Naive thymus-derived CD4-positive, alpha-beta T cell (primary cell): ENCODE measurements around the gene MUCL3. TPM values are rescaled to one million over a fixed set of nuclear protein-coding genes. Genes with fewer than 3 reads are reported as not detected.
A peak's percentile ranks its signal among the peaks of the same experiment; 100 is the strongest.

Experiments
- ATAC-seq: fragments of 150-1000 bp; cut with Tn5 transposase; 2 replicates; pipeline ENCODE4 v1.10.0; 2021; ENCODE audit warnings: mild to moderate bottlenecking, moderate library complexity
- CTCF ChIA-PET: fragments of 350-600 bp; sonication (Branson Sonifier 250); formaldehyde crosslinking; loops from one replicate; lab custom pipeline; 2021; ENCODE audit warnings: antibody characterized with exemption; lab: Charles Lee
- POLR2A ChIA-PET: fragments of 350-600 bp; sonication (Branson Sonifier 250); formaldehyde crosslinking; loops from one replicate; lab custom pipeline; 2021; ENCODE audit warnings: antibody characterized with exemption, inconsistent platforms; lab: Charles Lee
- DNase-seq, 9 donors: peaks; one replicate each; pipeline versions ENCODE4 v3.0.0 to v3.0.0-alpha.2; 2020 to 2022; ENCODE audit warnings: mixed read lengths in 1 of 9
- H3K27ac ChIP-seq: one replicate; pipeline ENCODE4 v1.7.0; 2013; ENCODE audit warnings: mild to moderate bottlenecking, low read depth, low read length, moderate library complexity
- H3K27me3 ChIP-seq, 2 donors: one replicate each; pipeline ENCODE4 v1.7.0; 2013; ENCODE audit warnings: low read length in 2 of 2, mild to moderate bottlenecking in 2 of 2, moderate library complexity in 2 of 2; ENCODE audit not compliant: control insufficient read depth in 2 of 2, insufficient read depth in 2 of 2
- H3K36me3 ChIP-seq, 3 experiments: 1 replicate in 2 of 3; 2 replicates in 1 of 3; pipeline ENCODE4 v1.7.0; 2013; ENCODE audit warnings: low read length in 3 of 3, mild to moderate bottlenecking in 3 of 3, moderate library complexity in 1 of 3; ENCODE audit not compliant: insufficient read depth in 3 of 3, control insufficient read depth in 2 of 3
- H3K4me1 ChIP-seq, 2 donors: one replicate each; pipeline ENCODE4 v1.7.0; 2013; ENCODE audit warnings: low read length in 2 of 2, mild to moderate bottlenecking in 2 of 2, moderate library complexity in 1 of 2; ENCODE audit not compliant: control insufficient read depth in 2 of 2, insufficient read depth in 2 of 2
- H3K4me3 ChIP-seq: 2 replicates; pipeline ENCODE4 v1.7.0; 2013; ENCODE audit warnings: mild to moderate bottlenecking, low read length
- H3K9me3 ChIP-seq, 3 experiments: 1 replicate in 2 of 3; 2 replicates in 1 of 3; pipeline ENCODE4 v1.7.0; 2013; ENCODE audit warnings: low read length in 3 of 3; ENCODE audit not compliant: control insufficient read depth in 2 of 3
- H3K27ac Mint-ChIP-seq, 9 donors: one replicate each; pipeline ENCODE4 v1.8.0; 2020 to 2022; ENCODE audit warnings: mixed read lengths in 9 of 9, mild to moderate bottlenecking in 8 of 9, moderate library complexity in 5 of 9, inconsistent platforms in 2 of 9
- H3K27me3 Mint-ChIP-seq, 5 donors: one replicate each; pipeline ENCODE4 v1.8.0; 2021 to 2022; ENCODE audit warnings: mixed read lengths in 5 of 5, mild to moderate bottlenecking in 1 of 5
- H3K36me3 Mint-ChIP-seq, 5 donors: one replicate each; pipeline ENCODE4 v1.8.0; 2020 to 2022; ENCODE audit warnings: mixed read lengths in 5 of 5, mild to moderate bottlenecking in 3 of 5, inconsistent platforms in 1 of 5
- H3K4me1 Mint-ChIP-seq, 7 donors: one replicate each; pipeline ENCODE4 v1.8.0; 2020 to 2022; ENCODE audit warnings: mixed read lengths in 7 of 7, mild to moderate bottlenecking in 3 of 7, inconsistent platforms in 1 of 7
- H3K4me3 Mint-ChIP-seq, 10 donors: one replicate each; pipeline ENCODE4 v1.8.0; 2020 to 2022; ENCODE audit warnings: mild to moderate bottlenecking in 10 of 10, mixed read lengths in 10 of 10, moderate library complexity in 6 of 10, inconsistent platforms in 2 of 10
- H3K9me3 Mint-ChIP-seq, 11 donors: one replicate each; pipeline ENCODE4 v1.8.0; 2020 to 2022; ENCODE audit warnings: mixed read lengths in 11 of 11, mild to moderate bottlenecking in 4 of 11, inconsistent platforms in 1 of 11, moderate library complexity in 1 of 11
- intact Hi-C, 2 donors: fragments of 100-400 bp; cut with micrococcal nuclease; formaldehyde crosslinking; loops; one replicate each; pipeline ENCODE4 v1.15.1; 2023
- polyA plus RNA-seq, 2 donors: library from polyadenylated mRNA; unstranded; fragments of 300-500 nt; fragmentation: Illumina TruSeq; gene quantifications; one replicate each; pipeline ENCODE4 v1.2.3, GENCODE V29; 2021
- total RNA-seq, 6 experiments: library from RNA in 5 of 6; stranded (reverse) in 5 of 6; gene quantifications; 1 replicate in 5 of 6; 2 replicates in 1 of 6; pipeline ENCODE4 v1.2.3 and lab custom pipeline; 2021 to 2026

MUCL3 gene
- total and polyA plus RNA-seq, 7 experiments from 2014 or later = not detected

DNA sequence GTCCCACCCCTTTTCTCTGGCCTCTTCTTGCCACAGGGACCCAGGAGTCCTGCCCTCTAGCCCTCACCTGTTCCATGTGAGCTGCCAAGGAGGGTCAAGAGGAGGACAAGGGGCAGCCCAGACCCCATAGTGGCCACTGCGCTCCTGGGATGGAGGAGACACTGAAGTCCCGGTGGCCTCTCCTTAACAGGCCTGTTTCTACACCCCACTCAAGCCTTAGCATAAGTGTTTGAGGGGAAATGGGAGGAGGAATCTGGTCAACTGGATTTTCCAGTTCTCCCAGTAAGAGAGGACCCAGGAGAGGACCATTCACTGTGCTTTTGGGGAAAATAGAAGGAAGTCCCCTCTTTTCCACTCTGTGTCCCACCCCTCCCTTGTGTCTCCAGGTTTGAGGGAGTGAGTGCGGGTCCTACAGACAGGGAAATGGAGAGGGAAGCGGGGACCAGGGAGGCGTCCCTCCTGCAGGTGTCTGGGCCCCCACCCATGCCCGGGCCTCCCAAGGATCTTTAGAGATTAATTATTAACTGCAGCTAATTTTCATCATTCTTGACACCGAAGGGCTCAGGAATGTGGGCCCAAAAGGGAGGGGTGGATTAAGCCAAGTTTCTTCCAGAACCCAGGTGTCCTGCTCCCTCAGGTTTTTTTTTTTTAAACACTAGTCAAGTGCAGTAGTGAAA lies 8.7 kb upstream of the MUCL3 start, which contains the start of gene SFTA2:
Gene SFTA2, minus strand, starts transcription at position 202 of the 677 bp plus-strand sequence. Its CDS starts 74 bp downstream, at position 128.
- ATAC-seq (no peak), DNase-seq (no peak)
- Histone ChIP-seq H3K27me3 (no peaks in the 10 kb centered on the region), H3K9me3 (peaks cover 0 to 7% (median 0%) of the 10 kb centered on the region in 3 experiments), H3K4me1 (no peaks in the 10 kb centered on the region), H3K4me3 (no peak within 1 kb of the TSS), H3K27ac (no peak within 1 kb of the TSS), H3K36me3 (no peaks in the 10 kb centered on the region)
- Mint-ChIP-seq H3K4me1 (peaks cover 0 to 7% (median 3%) of the 10 kb centered on the region in 7 donors), H3K27me3 (peaks cover 0 to 15% (median 0%) of the 10 kb centered on the region in 5 donors), H3K4me3 (no peak within 1 kb of the TSS), H3K36me3 (peaks cover 0 to 14% (median 9%) of the 10 kb centered on the region in 5 donors), H3K9me3 (peaks cover 0 to 13% (median 4%) of the 10 kb centered on the region in 11 donors), H3K27ac (peak within 1 kb of the TSS in 1 of 9 donors; percentile 32)
- ChIA-PET POLR2A (no interaction called here), CTCF (no interaction called here)
- intact Hi-C loops = no loop called here

- peaks cover 0 to 9% (median 5%) of the 10 kb centered on the region in 5 donors for H3K36me3 Mint-ChIP-seq
- DNase-seq (no peak), ATAC-seq (no peak)
- peaks cover 0 to 7% (median 3%) of the 10 kb centered on the region in 7 donors for H3K4me1 Mint-ChIP-seq
- ChIA-PET POLR2A (no interaction called here), CTCF (no interaction called here)
- Histone ChIP-seq H3K4me3 (no peak overlapping the region), H3K27ac (no peak overlapping the region), H3K36me3 (no peaks in the 10 kb centered on the region), H3K27me3 (no peaks in the 10 kb centered on the region), H3K9me3 (peaks cover 0 to 7% (median 0%) of the 10 kb centered on the region in 3 experiments), H3K4me1 (no peaks in the 10 kb centered on the region)
- peaks cover 0 to 17% (median 0%) of the 10 kb centered on the region in 5 donors for H3K27me3 Mint-ChIP-seq
- intact Hi-C loops = no loop called here
- peaks cover 0 to 13% (median 4%) of the 10 kb centered on the region in 11 donors for H3K9me3 Mint-ChIP-seq
- H3K4me3 Mint-ChIP-seq = no peak overlapping the region
- H3K27ac Mint-ChIP-seq = no peak overlapping the region
These were observed 8.0 kb upstream of the MUCL3 start for GRCh38 chr6:30932665-30933365.

DNA sequence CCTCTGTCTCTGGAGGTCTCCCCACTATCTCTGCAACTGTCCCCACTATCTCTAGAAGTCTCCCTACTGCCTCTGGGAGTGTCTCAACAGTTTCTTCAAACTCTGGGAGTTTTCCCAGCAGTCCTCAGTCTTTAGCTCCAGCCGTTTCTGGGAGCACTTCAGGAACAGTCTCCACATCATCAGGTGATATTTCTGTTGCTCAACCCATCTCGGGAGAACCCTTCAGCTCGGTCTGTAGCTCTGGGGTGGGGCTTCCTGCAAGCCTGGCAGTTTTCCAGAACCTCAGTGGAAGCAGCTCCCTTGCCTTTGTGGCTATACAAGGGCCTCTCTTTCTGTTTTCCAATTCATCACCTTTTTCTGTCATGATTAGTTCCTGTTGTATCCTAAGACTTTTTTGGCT lies 5.8 kb upstream of the MUCL3 start:
- no peak overlapping the region for H3K27ac Mint-ChIP-seq
- peaks cover 0 to 7% (median 3%) of the 10 kb centered on the region in 7 donors for H3K4me1 Mint-ChIP-seq
- no peak for DNase-seq
- no peaks in the 10 kb centered on the region for H3K27me3 ChIP-seq
- no peaks in the 10 kb centered on the region for H3K4me1 ChIP-seq
- ChIA-PET POLR2A (no interaction called here), CTCF (interaction anchor here (0.7 kb wide), 1 partner anchor 9 kb away, joined by 3 read pairs; no protein-coding TSS in a partner anchor)
- H3K36me3 Mint-ChIP-seq = no peaks in the 10 kb centered on the region
- no peak overlapping the region for H3K27ac ChIP-seq
- H3K36me3 ChIP-seq = no peaks in the 10 kb centered on the region
- intact Hi-C loops = no loop called here
- peaks cover 6 to 25% (median 9%) of the 10 kb centered on the region in 5 donors for H3K27me3 Mint-ChIP-seq
- H3K9me3 ChIP-seq = no peaks in the 10 kb centered on the region
- no peak overlapping the region for H3K4me3 Mint-ChIP-seq
- no peaks in the 10 kb centered on the region for H3K9me3 Mint-ChIP-seq
- no peak overlapping the region for H3K4me3 ChIP-seq
- no peak for ATAC-seq

- peaks cover 22 to 43% (median 29%) of the 10 kb centered on the region in 5 donors for H3K27me3 Mint-ChIP-seq
- Histone ChIP-seq H3K36me3 (no peaks in the 10 kb centered on the region), H3K4me1 (no peaks in the 10 kb centered on the region), H3K9me3 (no peaks in the 10 kb centered on the region), H3K27ac (no peak overlapping the region), H3K27me3 (no peaks in the 10 kb centered on the region), H3K4me3 (no peak overlapping the region)
- no peak for DNase-seq
- no peak for ATAC-seq
- ChIA-PET POLR2A (no interaction called here), CTCF (no interaction called here)
- H3K27ac Mint-ChIP-seq = no peak overlapping the region
- peaks cover 0 to 1% (median 0%) of the 10 kb centered on the region in 11 donors for H3K9me3 Mint-ChIP-seq
- peaks cover 0 to 3% (median 0%) of the 10 kb centered on the region in 5 donors for H3K36me3 Mint-ChIP-seq
- peaks cover 0 to 7% (median 3%) of the 10 kb centered on the region in 7 donors for H3K4me1 Mint-ChIP-seq
- H3K4me3 Mint-ChIP-seq = no peak overlapping the region
- intact Hi-C loops = no loop called here
These were observed 3.5 kb upstream of the MUCL3 start for GRCh38 chr6:30937265-30937664.

DNA sequence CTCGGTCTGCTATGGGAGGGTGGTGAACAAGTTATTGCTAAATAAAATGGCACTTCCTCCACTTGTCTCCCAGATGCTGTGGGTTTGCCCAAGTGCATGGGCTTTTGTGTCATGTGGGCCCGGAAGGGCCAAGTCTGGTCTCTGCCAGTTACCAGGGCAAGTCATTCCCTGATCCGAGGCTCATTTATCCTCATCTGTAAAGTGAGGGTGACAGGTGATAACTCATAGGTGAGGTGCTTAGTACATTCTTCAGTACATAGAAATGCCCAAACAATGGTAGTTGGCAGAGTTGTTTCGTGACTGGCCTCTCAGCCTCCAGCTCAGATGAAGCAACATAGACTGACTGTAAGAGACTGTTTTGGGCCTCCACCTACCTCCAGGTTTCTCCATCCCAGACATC lies 2.0 kb upstream of the MUCL3 start:
- H3K9me3 Mint-ChIP-seq = peaks cover 0 to 1% (median 0%) of the 10 kb centered on the region in 11 donors
- H3K36me3 ChIP-seq = no peaks in the 10 kb centered on the region
- H3K36me3 Mint-ChIP-seq = peaks cover 0 to 3% (median 0%) of the 10 kb centered on the region in 5 donors
- peaks cover 0 to 5% of the 10 kb centered on the region in 2 donors for H3K27me3 ChIP-seq
- H3K4me3 ChIP-seq = no peak overlapping the region
- ATAC-seq (no peak), DNase-seq (no peak)
- no peaks in the 10 kb centered on the region for H3K9me3 ChIP-seq
- peaks cover 35 to 56% (median 42%) of the 10 kb centered on the region in 5 donors for H3K27me3 Mint-ChIP-seq
- H3K4me1 ChIP-seq = no peaks in the 10 kb centered on the region
- ChIA-PET CTCF (interaction anchor here (1.6 kb wide), 1 partner anchor 148 kb away, joined by 4 read pairs; no protein-coding TSS in a partner anchor), POLR2A (no interaction called here)
- H3K4me3 Mint-ChIP-seq = no peak overlapping the region
- H3K27ac Mint-ChIP-seq = no peak overlapping the region
- H3K27ac ChIP-seq = no peak overlapping the region
- intact Hi-C loops = no loop called here
- peaks cover 0 to 11% (median 4%) of the 10 kb centered on the region in 7 donors for H3K4me1 Mint-ChIP-seq

DNA sequence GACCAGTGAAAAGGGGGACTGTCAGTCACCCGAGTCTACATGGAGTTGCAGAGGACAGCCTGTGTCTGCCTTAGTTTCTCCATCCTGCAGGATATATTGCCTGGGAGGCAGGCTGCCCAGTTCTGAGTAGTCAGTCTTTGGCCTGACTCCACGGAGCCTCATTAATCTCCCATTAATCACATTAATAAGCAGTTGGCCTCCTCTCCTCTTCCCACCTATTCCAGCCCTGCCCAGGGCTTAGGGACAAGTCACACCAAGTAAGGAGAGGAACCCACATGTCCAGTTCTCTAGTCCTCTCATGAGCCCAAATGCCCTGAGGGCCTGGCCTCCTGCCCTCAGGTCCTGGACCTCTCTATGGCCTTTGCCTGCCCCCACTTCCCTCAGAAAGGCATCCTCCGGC lies 1.3 kb upstream of the MUCL3 start:
- ATAC-seq (no peak), DNase-seq (no peak)
- no peak overlapping the region for H3K27ac Mint-ChIP-seq
- POLR2A ChIA-PET = no interaction called here
- peaks cover 0 to 5% of the 10 kb centered on the region in 2 donors for H3K27me3 ChIP-seq
- peaks cover 0 to 11% (median 4%) of the 10 kb centered on the region in 7 donors for H3K4me1 Mint-ChIP-seq
- H3K36me3 ChIP-seq = no peaks in the 10 kb centered on the region
- peaks cover 37 to 62% (median 44%) of the 10 kb centered on the region in 5 donors for H3K27me3 Mint-ChIP-seq
- H3K9me3 ChIP-seq = no peaks in the 10 kb centered on the region
- H3K4me1 ChIP-seq = no peaks in the 10 kb centered on the region
- no peak overlapping the region for H3K4me3 ChIP-seq
- H3K36me3 Mint-ChIP-seq = peaks cover 0 to 3% (median 0%) of the 10 kb centered on the region in 5 donors
- no peak overlapping the region for H3K4me3 Mint-ChIP-seq
- H3K9me3 Mint-ChIP-seq = peaks cover 0 to 1% (median 0%) of the 10 kb centered on the region in 11 donors
- CTCF ChIA-PET = no interaction called here
- no peak overlapping the region for H3K27ac ChIP-seq
- intact Hi-C loops = no loop called here
